CD14-positive monocyte (primary cell): ENCODE results near the gene GLA. TPM values are rescaled to one million over a fixed set of nuclear protein-coding genes. Genes with fewer than 3 reads are reported as not detected.
A peak's percentile ranks its signal among the peaks of the same experiment; 100 is the strongest.

ENCODE experiments used
- DNase-seq, 3 donors: peaks; one replicate each; pipeline ENCODE4 v3.0.0-alpha.2; 2011 to 2022
- H2AFZ ChIP-seq: 2 replicates; pipeline ENCODE4 v1.6.0; 2012; ENCODE audit warnings: mild to moderate bottlenecking, low read depth, low read length, inconsistent platforms; ENCODE audit not compliant: insufficient read depth, poor library complexity, severe bottlenecking
- H3K27ac ChIP-seq, 2 donors: 1 replicate in 1 of 2; 2 replicates in 1 of 2; pipeline ENCODE4 v1.5.1; 2012 to 2013; ENCODE audit warnings: low read length in 2 of 2, control low read depth in 1 of 2, inconsistent platforms in 1 of 2, low read depth in 1 of 2, mild to moderate bottlenecking in 1 of 2
- H3K27me3 ChIP-seq, 2 donors: one replicate each; pipeline versions ENCODE4 v1.6.0 to v1.6.1; 2011 to 2013; ENCODE audit warnings: low read length in 2 of 2; ENCODE audit not compliant: control insufficient read depth in 2 of 2, insufficient read depth in 2 of 2
- H3K36me3 ChIP-seq, 2 donors: replicated peaks in 1 of 2; 1 replicate in 1 of 2; 2 replicates in 1 of 2; pipeline versions ENCODE4 v1.5.1 to v1.6.1; 2012 to 2013; ENCODE audit warnings: low read length in 2 of 2, control low read depth in 1 of 2, inconsistent platforms in 1 of 2, mild to moderate bottlenecking in 1 of 2; ENCODE audit not compliant: insufficient read depth in 2 of 2, control insufficient read depth in 1 of 2
- H3K4me1 ChIP-seq, 2 donors: 1 replicate in 1 of 2; 2 replicates in 1 of 2; pipeline versions ENCODE4 v1.5.1 to v1.6.1; 2012 to 2013; ENCODE audit warnings: low read length in 2 of 2, control low read depth in 1 of 2, inconsistent platforms in 1 of 2, mild to moderate bottlenecking in 1 of 2, moderate library complexity in 1 of 2; ENCODE audit not compliant: insufficient read depth in 2 of 2, control insufficient read depth in 1 of 2
- H3K4me2 ChIP-seq: replicated peaks from 2 replicates; pipeline ENCODE3; 2012; ENCODE audit warnings: low read length, moderate library complexity, mild to moderate bottlenecking; ENCODE audit not compliant: poor library complexity, severe bottlenecking; ENCODE audit errors: extremely low read depth
- H3K4me3 ChIP-seq, 3 experiments: fragments of 200-600 bp in 1 of 3; sonication (generic) in 1 of 3; replicated peaks in 1 of 3; 1 replicate in 2 of 3; 2 replicates in 1 of 3; pipeline ENCODE4 v1.5.1; 2011 to 2013; ENCODE audit warnings: low read length in 3 of 3, mild to moderate bottlenecking in 3 of 3, control low read depth in 2 of 3, low read depth in 2 of 3, inconsistent platforms in 1 of 3, moderate library complexity in 1 of 3
- H3K79me2 ChIP-seq: 2 replicates; pipeline ENCODE4 v1.6.0; 2012; ENCODE audit warnings: mild to moderate bottlenecking, control low read depth, inconsistent platforms, low read length, moderate library complexity; ENCODE audit not compliant: insufficient read depth
- H3K9ac ChIP-seq: 2 replicates; pipeline ENCODE4 v1.6.0; 2017; ENCODE audit warnings: low read length, mild to moderate bottlenecking; ENCODE audit not compliant: insufficient read depth, poor library complexity, severe bottlenecking
- H3K9me3 ChIP-seq, 2 donors: replicated peaks in 1 of 2; 1 replicate in 1 of 2; 2 replicates in 1 of 2; pipeline versions ENCODE4 v1.5.1 to v1.6.1; 2012 to 2013; ENCODE audit warnings: low read length in 2 of 2, control low read depth in 1 of 2; ENCODE audit not compliant: control insufficient read depth in 1 of 2, insufficient read depth in 1 of 2
- H4K20me1 ChIP-seq: 2 replicates; pipeline ENCODE4 v1.6.0; 2012; ENCODE audit warnings: mild to moderate bottlenecking, low read length, control low read depth, moderate library complexity; ENCODE audit not compliant: insufficient read depth
- H3K27ac Mint-ChIP-seq, 7 donors: one replicate each; pipeline ENCODE4 v1.8.0; 2020; ENCODE audit warnings: mild to moderate bottlenecking in 7 of 7, mixed read lengths in 7 of 7, moderate library complexity in 6 of 7, inconsistent platforms in 2 of 7
- H3K27me3 Mint-ChIP-seq, 3 donors: one replicate each; pipeline ENCODE4 v1.8.0; 2021 to 2022; ENCODE audit warnings: low read depth in 3 of 3, mild to moderate bottlenecking in 3 of 3, mixed read lengths in 3 of 3, moderate library complexity in 3 of 3, inconsistent platforms in 1 of 3
- H3K36me3 Mint-ChIP-seq, 2 donors: one replicate each; pipeline ENCODE4 v1.8.0; 2020; ENCODE audit warnings: mixed read lengths in 2 of 2, inconsistent platforms in 1 of 2, mild to moderate bottlenecking in 1 of 2
- H3K4me1 Mint-ChIP-seq: one replicate; pipeline ENCODE4 v1.8.0; 2020; ENCODE audit warnings: mild to moderate bottlenecking, mixed read lengths
- H3K4me3 Mint-ChIP-seq, 2 donors: one replicate each; pipeline ENCODE4 v1.8.0; 2020; ENCODE audit warnings: mild to moderate bottlenecking in 2 of 2, mixed read lengths in 2 of 2, moderate library complexity in 1 of 2
- H3K9me3 Mint-ChIP-seq, 7 donors: one replicate each; pipeline ENCODE4 v1.8.0; 2020 to 2022; ENCODE audit warnings: mixed read lengths in 7 of 7, mild to moderate bottlenecking in 6 of 7, moderate library complexity in 6 of 7, inconsistent platforms in 2 of 7
- WGBS: methylation state at CpG from one replicate; pipeline ENCODE4 v1.1.5; 2013; ENCODE audit warnings: missing lambda C conversion rate; ENCODE audit not compliant: insufficient coverage; 5-methylcytosine and 5-hydroxymethylcytosine counted together
- intact Hi-C, 2 donors: fragments of 100-400 bp; cut with micrococcal nuclease; formaldehyde crosslinking; loops; one replicate each; pipeline versions ENCODE4 v1.15.0 to v1.15.1; 2023
- polyA plus RNA-seq, 3 donors: library from polyadenylated mRNA; depleted of rRNA in 1 of 3; unstranded in 2 of 3; stranded (reverse) in 1 of 3; fragments of 300-500 nt in 2 of 3; fragments of >200 nt in 1 of 3; fragmentation: Illumina TruSeq in 2 of 3; gene quantifications; 1 replicate in 2 of 3; 2 replicates in 1 of 3; pipeline ENCODE4 v1.2.3, GENCODE V29; 2012 to 2021
- TF ChIP-seq, protein P1 (sequence below): fragments of 200-600 bp; IDR thresholded peaks from one replicate; pipeline ENCODE4 v1.8.0; 2022; ENCODE audit warnings: antibody characterized with exemption, mild to moderate bottlenecking

GLA gene
- polyA plus RNA-seq, 3 donors: 64.0 to 101 (median 80.0) TPM

- TF ChIP-seq, protein P1, sequence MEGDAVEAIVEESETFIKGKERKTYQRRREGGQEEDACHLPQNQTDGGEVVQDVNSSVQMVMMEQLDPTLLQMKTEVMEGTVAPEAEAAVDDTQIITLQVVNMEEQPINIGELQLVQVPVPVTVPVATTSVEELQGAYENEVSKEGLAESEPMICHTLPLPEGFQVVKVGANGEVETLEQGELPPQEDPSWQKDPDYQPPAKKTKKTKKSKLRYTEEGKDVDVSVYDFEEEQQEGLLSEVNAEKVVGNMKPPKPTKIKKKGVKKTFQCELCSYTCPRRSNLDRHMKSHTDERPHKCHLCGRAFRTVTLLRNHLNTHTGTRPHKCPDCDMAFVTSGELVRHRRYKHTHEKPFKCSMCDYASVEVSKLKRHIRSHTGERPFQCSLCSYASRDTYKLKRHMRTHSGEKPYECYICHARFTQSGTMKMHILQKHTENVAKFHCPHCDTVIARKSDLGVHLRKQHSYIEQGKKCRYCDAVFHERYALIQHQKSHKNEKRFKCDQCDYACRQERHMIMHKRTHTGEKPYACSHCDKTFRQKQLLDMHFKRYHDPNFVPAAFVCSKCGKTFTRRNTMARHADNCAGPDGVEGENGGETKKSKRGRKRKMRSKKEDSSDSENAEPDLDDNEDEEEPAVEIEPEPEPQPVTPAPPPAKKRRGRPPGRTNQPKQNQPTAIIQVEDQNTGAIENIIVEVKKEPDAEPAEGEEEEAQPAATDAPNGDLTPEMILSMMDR: no peak
- no peak for DNase-seq
- Histone ChIP-seq H3K27me3 (no peaks in the 10 kb centered on the region), H3K4me3 (no peak overlapping the region), H3K79me2 (no peaks in the 10 kb centered on the region), H3K36me3 (peaks cover 59 to 88% of the 10 kb centered on the region in 2 donors), H3K27ac (no peak overlapping the region), H2AFZ (no peak overlapping the region), H4K20me1 (peaks cover 6% of the 10 kb centered on the region), H3K4me2 (no peak overlapping the region), H3K4me1 (no peaks in the 10 kb centered on the region), H3K9me3 (no peaks in the 10 kb centered on the region), H3K9ac (no peak overlapping the region)
- peak overlapping the region in 3 of 7 donors; percentile 40 to 44 (median 42) for H3K27ac Mint-ChIP-seq
- peaks cover 39 to 50% of the 10 kb centered on the region in 2 donors for H3K36me3 Mint-ChIP-seq
- intact Hi-C loops: no loop called here
- WGBS: no CpG with 5 or more reads among the region's 6 CpGs
- no peak overlapping the region for H3K4me3 Mint-ChIP-seq
- peaks cover 4% of the 10 kb centered on the region for H3K4me1 Mint-ChIP-seq
- H3K9me3 Mint-ChIP-seq: no peaks in the 10 kb centered on the region
- H3K27me3 Mint-ChIP-seq: no peaks in the 10 kb centered on the region
Measured at GRCh38 chrX:101369687-101370086, 38.0 kb downstream of the GLA start.

DNA sequence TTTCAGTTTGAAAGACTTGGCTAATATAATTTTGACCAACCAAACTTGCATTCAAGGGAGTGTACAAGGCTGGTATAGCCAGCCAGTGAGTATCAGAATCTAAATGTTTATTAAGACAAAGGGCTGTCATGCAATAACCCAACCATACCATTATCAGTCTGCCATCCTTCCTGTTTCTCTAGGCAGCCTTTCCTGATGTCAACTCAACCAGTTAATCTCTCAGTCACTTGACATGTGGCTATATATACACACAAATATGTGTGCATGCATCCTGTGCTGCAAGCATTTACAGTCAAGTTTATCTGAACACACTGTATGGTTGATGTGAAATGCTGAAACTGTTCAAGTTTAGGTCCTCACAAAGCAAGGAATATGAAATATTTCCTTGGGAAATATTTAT is 38.9 kb downstream of the GLA start:
- H3K4me3 ChIP-seq: no peak overlapping the region
- H3K9me3 ChIP-seq: no peaks in the 10 kb centered on the region
- H4K20me1 ChIP-seq: peaks cover 5% of the 10 kb centered on the region
- no peaks in the 10 kb centered on the region for H3K79me2 ChIP-seq
- H3K9ac ChIP-seq: no peak overlapping the region
- no peak overlapping the region for H3K4me2 ChIP-seq
- peaks cover 54 to 85% of the 10 kb centered on the region in 2 donors for H3K36me3 ChIP-seq
- no peak overlapping the region for H3K27ac ChIP-seq
- H3K4me3 Mint-ChIP-seq: no peak overlapping the region
- no peaks in the 10 kb centered on the region for H3K27me3 Mint-ChIP-seq
- intact Hi-C loops: no loop called here
- H3K9me3 Mint-ChIP-seq: no peaks in the 10 kb centered on the region
- TF ChIP-seq, protein P1: no peak
- no peak overlapping the region for H2AFZ ChIP-seq
- no peak for DNase-seq
- H3K4me1 ChIP-seq: no peaks in the 10 kb centered on the region
- no peaks in the 10 kb centered on the region for H3K27me3 ChIP-seq
- peaks cover 4% of the 10 kb centered on the region for H3K4me1 Mint-ChIP-seq
- H3K27ac Mint-ChIP-seq: no peak overlapping the region
- peaks cover 33 to 52% of the 10 kb centered on the region in 2 donors for H3K36me3 Mint-ChIP-seq
